HG03060 (cell line): Measurements from ENCODE around the gene AMER1.

Source experiments
- ATAC-seq: cut with Tn5 transposase; IDR thresholded peaks from one replicate; pipeline ENCODE4 v1.9.1; 2021; ENCODE audit warnings: low read depth, moderate number of reproducible peaks; ENCODE audit not compliant: unreplicated experiment

AMER1 gene

DNA sequence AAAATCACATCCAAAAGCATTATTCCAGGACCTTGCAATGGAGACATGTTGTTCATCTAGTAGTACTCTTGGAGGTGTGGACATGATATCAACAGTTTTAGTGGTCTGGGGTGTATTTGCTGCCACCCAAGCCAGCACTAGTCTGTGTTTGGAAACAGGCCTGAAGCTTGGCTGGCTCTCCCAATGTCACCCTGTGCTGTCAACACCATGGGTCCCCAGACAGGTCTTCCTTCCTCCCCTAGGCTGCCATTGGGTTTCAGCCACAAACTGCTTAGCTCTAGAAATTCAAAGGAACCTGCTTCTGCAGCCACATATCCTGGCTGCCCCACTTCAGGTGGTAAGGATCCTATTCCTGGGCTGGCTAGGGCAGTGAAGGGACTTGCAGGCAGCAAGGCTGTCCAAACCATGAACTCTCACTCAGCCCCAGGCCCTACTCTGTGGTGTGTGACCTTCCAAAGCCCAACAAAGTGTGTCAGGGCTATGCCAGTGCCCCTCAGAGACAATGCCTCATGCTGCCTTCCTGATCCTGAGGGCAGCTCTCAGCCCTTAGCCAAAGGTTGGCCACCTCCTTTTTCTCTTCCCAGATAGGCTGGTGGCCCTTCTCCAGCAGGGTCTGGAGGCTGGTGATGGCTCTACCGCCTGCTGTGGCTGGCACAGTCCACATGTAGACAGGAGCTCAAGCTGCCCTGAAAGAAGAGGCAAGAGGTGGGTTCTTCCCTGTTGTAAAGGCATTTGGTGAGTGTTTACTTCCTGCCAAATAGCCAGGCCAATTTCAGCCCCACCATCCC, 18.3 kb downstream of the AMER1 start:
- no peak for ATAC-seq

DNA sequence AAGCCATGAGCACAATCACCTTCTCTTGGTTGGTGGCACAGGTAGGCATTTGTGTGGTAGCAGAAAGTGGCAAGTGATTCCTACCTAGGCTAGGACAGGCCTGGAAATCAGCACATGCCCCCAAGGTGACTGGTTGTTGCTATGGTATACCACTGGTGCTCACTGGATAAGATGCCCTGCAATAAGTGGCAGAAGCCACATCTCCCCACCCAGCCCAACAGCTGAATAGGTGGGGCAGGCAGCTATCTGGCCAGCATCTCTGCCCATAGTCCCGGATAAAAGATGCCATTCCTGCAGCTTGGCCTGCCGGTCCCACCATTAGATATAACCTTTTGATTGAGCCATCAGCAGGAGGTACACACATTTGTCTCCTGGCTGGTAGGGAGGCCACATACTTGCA, 21.1 kb downstream of the AMER1 start:
- no peak for ATAC-seq

DNA sequence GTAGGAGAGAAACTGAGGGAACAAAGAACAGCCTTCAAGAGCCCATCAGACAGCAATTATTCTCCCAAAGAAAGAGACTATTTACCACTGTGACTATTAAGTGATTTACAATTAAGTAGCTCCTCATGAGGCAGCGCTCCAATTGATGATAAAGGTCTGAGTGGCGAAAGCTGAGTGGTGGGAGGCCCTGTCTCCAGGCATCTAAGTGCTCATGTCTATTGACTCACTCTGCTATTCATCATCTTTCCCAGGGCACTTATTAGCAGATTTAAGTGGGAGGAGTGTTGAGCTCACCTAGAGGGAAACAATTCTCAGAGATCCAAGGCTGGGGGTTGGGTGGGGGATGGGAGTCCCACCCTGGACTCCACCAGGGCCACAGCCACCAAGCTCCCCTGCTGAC, 23.3 kb downstream of the AMER1 start:
- ATAC-seq: no peak

DNA sequence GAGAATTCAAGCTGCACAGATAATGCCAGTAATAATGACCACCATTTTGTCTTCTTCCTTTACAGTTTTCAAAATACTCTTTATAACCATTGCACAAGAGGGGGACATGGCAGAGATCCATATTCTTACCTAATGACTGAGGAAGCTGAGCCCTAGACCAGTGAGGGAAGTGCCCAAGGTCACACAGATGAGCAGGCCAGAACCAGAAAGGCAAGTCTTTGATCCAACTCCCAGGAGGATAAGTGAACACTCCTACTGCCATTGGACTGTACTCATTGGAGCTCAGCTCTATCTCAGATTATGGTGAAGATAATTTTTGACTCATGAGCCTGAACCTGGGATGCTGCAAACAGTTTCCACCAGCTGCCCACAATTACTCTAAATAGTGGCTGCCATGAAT, 28.6 kb downstream of the AMER1 start:
- no peak for ATAC-seq

- ATAC-seq: no peak
Measured at GRCh38 chrX:64169988-64170387, 35.5 kb downstream of the AMER1 start.

GRCh38 chrX:64152857-64153256, 52.7 kb downstream of the AMER1 start:
- ATAC-seq: no peak

GRCh38 chrX:64151911-64152310, 53.6 kb downstream of the AMER1 start:
- ATAC-seq: no peak

DNA sequence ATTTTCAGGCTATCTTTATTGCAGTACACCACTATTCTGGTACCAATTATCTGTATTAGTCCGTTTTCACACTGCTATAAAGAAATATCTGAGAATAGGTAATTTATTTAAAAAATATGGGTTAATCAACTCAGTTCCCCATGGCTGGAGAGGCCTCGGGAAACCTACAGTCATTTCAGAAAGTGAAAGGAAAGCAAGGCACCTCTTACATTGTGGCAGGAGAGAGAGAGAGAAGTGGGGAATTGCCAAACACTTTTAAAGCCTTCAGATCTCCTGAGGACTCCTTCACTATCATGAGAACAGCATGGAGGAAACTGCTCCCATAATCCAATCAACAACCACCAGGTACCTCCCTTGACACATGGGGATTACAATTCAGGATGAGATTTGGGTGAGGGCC, 54.7 kb downstream of the AMER1 start:
- no peak for ATAC-seq
